Measurements from ENCODE around the gene EPM2AIP1. TPM values are rescaled to one million over a fixed set of nuclear protein-coding genes. Genes with fewer than 3 reads are reported as not detected.

EPM2AIP1 gene
- polyA plus RNA-seq, 2 of the 4 experiments (the other 2 are of a cell fraction), result 10.3 to 15.7 TPM

- ATAC-seq (peak; percentile 75 to 87; a peak in 5 of 6 replicates), DNase-seq (ENCODE audit: low read depth in 1 of 2, low spot score in 1 of 2) (peak in 1 of 2 experiments; percentile 46), FAIRE-seq (peak; percentile 46)
- 49% methylated on average over 2 of the region's 4 CpGs for WGBS (ENCODE audit: missing lambda C conversion rate)
- POLR2A ChIA-PET, result interaction anchor here (0.5 to 1.2 kb wide), 2 partner anchors 23 to 31 kb away, joined by 6 to 7 read pairs; partner anchors contain the start of genes EPM2AIP1 and MLH1
- Histone ChIP-seq H3K4me3 (no peak overlapping the region), H3K4me1 (peaks cover 9% of the 10 kb centered on the region), H3K4me2 (peak overlapping the region; percentile 40; the same call in 2 of the 3 replicates), H3K27ac (peak overlapping the region in 1 of 2 experiments; percentile 0; a peak in 1 of 6 replicates), H3K9me3 (no peaks in the 10 kb centered on the region)
- CTCF ChIA-PET, result interaction anchor here (1.2 kb wide), 2 partner anchors 11 to 241 kb away, joined by 3 to 6 read pairs; no protein-coding TSS in a partner anchor
- TF ChIP-seq CHD4 (IDR thresholded peaks at IDR 0.05; ENCODE audit: borderline replicate concordance) (no peak), REST (IDR thresholded peaks at IDR 0.05) (no peak), EP300 (IDR thresholded peaks at IDR 0.05) (no peak), HOXA7 (CRISPR knock-in tag; IDR thresholded peaks at IDR 0.05) (no peak), HOXB13 (CRISPR knock-in tag; IDR thresholded peaks at IDR 0.05; ENCODE audit: low read depth) (no peak), CBX2 (IDR thresholded peaks at IDR 0.05; ENCODE audit: borderline replicate concordance, low read depth) (no peak), CHD2 (IDR thresholded peaks at IDR 0.05; ENCODE audit: low read length, partially characterized antibody) (no peak), TFCP2L1 (CRISPR knock-in tag; IDR thresholded peaks at IDR 0.05) (no peak), BHLHE40 (IDR thresholded peaks at IDR 0.05; ENCODE audit: low read depth, low read length) (no peak), NFE2L2 (conservative IDR thresholded peaks at IDR 0.05; ENCODE audit: low read length) (no peak), BCL3 (IDR thresholded peaks at IDR 0.05) (no peak), MAZ (IDR thresholded peaks at IDR 0.05; ENCODE audit: borderline replicate concordance, low read depth, low read length) (no peak), JUNB (IDR thresholded peaks at IDR 0.05) (no peak), ZFP36 (IDR thresholded peaks at IDR 0.05; ENCODE audit: borderline replicate concordance, partially characterized antibody) (no peak), POLR2AphosphoS2 (conservative IDR thresholded peaks at IDR 0.05; ENCODE audit: low read length) (no peak)
These were observed 23.1 kb downstream of the EPM2AIP1 start for GRCh38 chr3:36969540-36970432.

- CTCF ChIA-PET, result interaction anchor here (1.2 kb wide), 2 partner anchors 11 to 240 kb away, joined by 3 to 6 read pairs; no protein-coding TSS in a partner anchor
- H3K27ac ChIP-seq, result no peak overlapping the region
- no peak for TF ChIP-seq RAD21 (conservative IDR thresholded peaks at IDR 0.05 in 1 of 2, IDR thresholded peaks at IDR 0.05 in 1 of 2)
- TF ChIP-seq MAZ (IDR thresholded peaks at IDR 0.05; ENCODE audit: borderline replicate concordance, low read depth, low read length), result no peak
- TF ChIP-seq FOSL2 (IDR thresholded peaks at IDR 0.05), result no peak
- TF ChIP-seq FOSL2 (CRISPR knock-in tag; IDR thresholded peaks at IDR 0.05), result no peak
- TF ChIP-seq KDM1A (IDR thresholded peaks at IDR 0.05; ENCODE audit: low read depth), result no peak
- TF ChIP-seq CEBPB (IDR thresholded peaks at IDR 0.05), result no peak
- no peak for TF ChIP-seq SMC3 (IDR thresholded peaks at IDR 0.05)
- no peak for TF ChIP-seq ATOH8 (CRISPR knock-in tag; IDR thresholded peaks at IDR 0.05; ENCODE audit: low read depth)
- TF ChIP-seq ELK1 (IDR thresholded peaks at IDR 0.05; ENCODE audit: low read depth, low read length), result no peak
- TF ChIP-seq BCL3 (IDR thresholded peaks at IDR 0.05), result no peak
- TF ChIP-seq POLR2AphosphoS2 (conservative IDR thresholded peaks at IDR 0.05; ENCODE audit: low read length), result no peak
- no peak for TF ChIP-seq JUN (IDR thresholded peaks at IDR 0.05)
- TF ChIP-seq NPAS2 (CRISPR knock-in tag; IDR thresholded peaks at IDR 0.05; ENCODE audit: borderline replicate concordance), result no peak
- TF ChIP-seq HEYL (CRISPR knock-in tag; IDR thresholded peaks at IDR 0.05), result no peak
- TF ChIP-seq HOXA7 (CRISPR knock-in tag; IDR thresholded peaks at IDR 0.05), result no peak
- TF ChIP-seq RARB (CRISPR knock-in tag; IDR thresholded peaks at IDR 0.05), result no peak
- no peak for TF ChIP-seq PHF8 (IDR thresholded peaks at IDR 0.05; ENCODE audit: borderline replicate concordance, low read depth)
These were observed 23.8 kb downstream of the EPM2AIP1 start for GRCh38 chr3:36969085-36969484.

More at GRCh38 chr3:36969085-36969484, 23.8 kb downstream of the EPM2AIP1 start:
- Histone ChIP-seq H3K4me3 (no peak overlapping the region), H3K4me2 (no peak overlapping the region), H3K4me1 (peaks cover 9% of the 10 kb centered on the region), H3K9me3 (no peaks in the 10 kb centered on the region)
- FAIRE-seq (no peak), ATAC-seq (no peak), DNase-seq (ENCODE audit: low read depth in 1 of 2, low spot score in 1 of 2) (no peak)
- POLR2A ChIA-PET, result no interaction called here
- WGBS (ENCODE audit: missing lambda C conversion rate), result 89% methylated on average over 4 of the region's 4 CpGs
